T-helper 17 cell (primary cell): Measurements from ENCODE around the gene DSP. TPM values are rescaled to one million over a fixed set of nuclear protein-coding genes. Genes with fewer than 3 reads are reported as not detected.

Experiments used
- ATAC-seq: fragments of 150-1000 bp; cut with Tn5 transposase; 2 replicates; pipeline ENCODE4 v1.10.0; 2021; ENCODE audit warnings: mild to moderate bottlenecking, moderate library complexity
- DNase-seq, 3 donors: peaks; one replicate each; pipeline versions ENCODE4 v3.0.0 to v3.0.0-alpha.2; 2020 to 2021
- H3K9me3 ChIP-seq: one replicate; pipeline ENCODE4 v1.7.0; 2013; ENCODE audit warnings: low read length, mild to moderate bottlenecking; ENCODE audit not compliant: control insufficient read depth, poor library complexity, severe bottlenecking
- H3K27ac Mint-ChIP-seq: one replicate; pipeline ENCODE4 v1.8.0; 2022; ENCODE audit warnings: mild to moderate bottlenecking, moderate library complexity, mixed read lengths
- H3K27me3 Mint-ChIP-seq: one replicate; pipeline ENCODE4 v1.8.0; 2022; ENCODE audit warnings: mixed read lengths
- H3K36me3 Mint-ChIP-seq: one replicate; pipeline ENCODE4 v1.8.0; 2022; ENCODE audit warnings: low read depth, mixed read lengths
- H3K4me1 Mint-ChIP-seq: one replicate; pipeline ENCODE4 v1.8.0; 2022; ENCODE audit warnings: mild to moderate bottlenecking, mixed read lengths
- H3K4me3 Mint-ChIP-seq: one replicate; pipeline ENCODE4 v1.8.0; 2022; ENCODE audit warnings: mild to moderate bottlenecking, moderate library complexity, mixed read lengths
- total RNA-seq, 4 donors: library from RNA in 2 of 4; stranded (reverse) in 2 of 4; gene quantifications; one replicate each; pipeline ENCODE4 v1.2.3 and lab custom pipeline; 2022 to 2026

The DSP gene
- total RNA-seq, 2 donors from 2014 or later = 0.05 TPM; not detected in 1

DNA sequence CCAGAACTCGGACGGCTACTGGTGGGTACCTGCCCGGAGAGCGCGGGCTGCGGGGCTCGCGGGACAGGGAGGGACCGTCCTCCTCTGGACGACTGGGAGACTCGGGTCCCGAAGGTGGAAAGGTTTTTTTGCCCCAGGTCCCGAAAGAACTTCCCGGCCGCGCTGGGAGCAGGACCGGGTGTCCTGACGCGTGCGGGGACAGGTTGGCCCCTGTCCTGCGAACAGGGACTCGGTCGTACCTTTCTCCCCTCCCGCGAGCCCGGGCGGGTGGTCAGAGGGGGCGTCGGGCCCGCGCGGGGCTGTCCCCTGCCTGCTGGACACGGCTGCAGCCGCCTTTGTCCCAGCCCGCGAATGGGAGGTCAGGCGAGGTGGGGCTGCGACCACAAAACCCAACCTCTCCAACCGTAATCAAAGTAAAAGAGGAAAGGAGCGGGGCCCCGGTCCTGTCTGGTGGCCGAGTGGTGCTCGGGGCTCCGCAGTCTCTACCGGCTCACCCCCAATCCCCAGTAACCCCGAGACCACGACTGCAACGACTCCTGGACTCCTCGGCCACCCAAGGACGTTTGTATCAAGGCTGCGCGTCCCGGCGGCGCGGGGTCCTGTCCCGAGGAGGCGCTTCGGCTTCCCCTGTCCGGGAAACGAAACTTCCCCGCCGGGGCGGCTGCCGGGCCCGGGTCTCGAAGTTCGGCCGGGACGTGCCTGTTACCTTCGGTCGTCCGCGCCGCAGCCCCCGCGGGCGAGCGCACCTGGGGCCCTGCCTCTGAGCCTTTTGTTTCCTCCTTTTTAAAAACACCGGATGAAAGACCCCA, 798 bp downstream of the DSP start:
- Mint-ChIP-seq H3K4me1 (peaks cover 9% of the 10 kb centered on the region), H3K27me3 (peaks cover 68% of the 10 kb centered on the region), H3K27ac (no peak overlapping the region), H3K4me3 (peak overlapping the region; percentile 85), H3K36me3 (no peaks in the 10 kb centered on the region)
- no peaks in the 10 kb centered on the region for H3K9me3 ChIP-seq
- no peak for ATAC-seq
- no peak for DNase-seq

GRCh38 chr6:7542874-7543624, 1.6 kb downstream of the DSP start:
- Mint-ChIP-seq H3K27me3 (peaks cover 66% of the 10 kb centered on the region), H3K4me3 (peak overlapping the region; percentile 85), H3K4me1 (peaks cover 9% of the 10 kb centered on the region), H3K27ac (no peak overlapping the region), H3K36me3 (no peaks in the 10 kb centered on the region)
- ATAC-seq = no peak
- H3K9me3 ChIP-seq = no peaks in the 10 kb centered on the region
- DNase-seq = no peak

GRCh38 chr6:7543789-7544424, 2.4 kb downstream of the DSP start:
- DNase-seq = no peak

DNA sequence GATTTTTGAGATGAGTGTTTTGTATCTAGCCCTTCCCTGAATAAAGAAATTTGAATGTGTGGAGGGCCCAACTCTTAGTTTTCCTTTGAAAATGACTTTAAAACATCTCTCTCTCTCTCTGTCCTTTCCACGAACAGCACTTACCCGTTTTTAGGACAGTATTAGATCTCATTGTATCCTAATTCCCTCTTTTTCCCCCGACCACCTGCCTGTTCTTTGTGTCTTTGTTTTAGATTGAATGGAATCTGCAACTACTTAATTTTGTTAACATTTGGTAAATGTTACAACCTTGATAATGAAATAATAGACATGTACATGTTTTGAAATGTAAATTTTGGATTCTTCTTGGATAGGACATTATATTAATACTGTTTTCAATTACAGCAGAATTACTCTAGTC, 3.1 kb downstream of the DSP start:
- Mint-ChIP-seq H3K4me3 (no peak overlapping the region), H3K27me3 (peaks cover 70% of the 10 kb centered on the region)
- no peak for ATAC-seq

More at GRCh38 chr6:7543789-7544424, 2.4 kb downstream of the DSP start:
- no peak overlapping the region for H3K27ac Mint-ChIP-seq
- H3K27me3 Mint-ChIP-seq = peaks cover 66% of the 10 kb centered on the region
- no peaks in the 10 kb centered on the region for H3K36me3 Mint-ChIP-seq
- ATAC-seq = no peak
- H3K4me3 Mint-ChIP-seq = no peak overlapping the region
- H3K4me1 Mint-ChIP-seq = peaks cover 9% of the 10 kb centered on the region
- H3K9me3 ChIP-seq = no peaks in the 10 kb centered on the region

DNA sequence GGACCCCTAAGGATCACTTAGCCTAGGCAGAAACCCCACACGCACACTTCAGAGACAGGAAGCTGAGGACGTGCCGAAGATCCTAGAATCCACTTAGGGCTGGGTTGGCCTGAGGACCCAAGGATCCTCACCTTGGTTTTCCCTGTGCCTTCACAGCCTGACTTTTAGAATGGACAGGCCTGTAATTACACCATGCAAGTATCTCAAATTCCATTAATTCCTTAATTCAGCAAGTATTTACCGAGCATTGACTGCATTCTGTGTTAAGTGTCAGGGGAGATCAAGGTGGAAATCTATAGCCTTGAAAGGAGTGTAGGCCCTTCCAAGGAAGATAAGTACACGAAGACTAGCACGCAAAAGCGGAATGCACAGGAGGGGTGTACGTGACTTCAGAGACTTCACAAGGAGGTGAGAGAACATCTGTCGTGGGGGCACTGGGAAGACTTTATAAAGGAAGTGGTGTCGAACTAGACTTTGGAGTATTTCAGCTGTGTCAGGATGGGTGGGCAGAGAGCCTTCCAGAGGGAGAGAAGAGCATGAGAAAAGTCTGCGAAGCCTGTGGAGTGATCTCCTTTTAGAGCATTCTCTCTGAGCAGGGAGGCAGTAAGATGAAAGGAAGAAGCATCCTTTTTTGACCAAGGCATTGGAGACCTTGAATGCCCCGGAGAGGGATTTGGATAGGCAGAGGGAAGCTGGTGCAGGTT, 4.0 kb downstream of the DSP start:
- H3K9me3 ChIP-seq = no peaks in the 10 kb centered on the region
- no peak for DNase-seq
- peaks cover 2% of the 10 kb centered on the region for H3K36me3 Mint-ChIP-seq
- peaks cover 9% of the 10 kb centered on the region for H3K4me1 Mint-ChIP-seq
- H3K4me3 Mint-ChIP-seq = no peak overlapping the region
- no peak for ATAC-seq
- H3K27me3 Mint-ChIP-seq = peaks cover 63% of the 10 kb centered on the region
- no peak overlapping the region for H3K27ac Mint-ChIP-seq

More for the DNA sequence above, 3.1 kb downstream of the DSP start:
- Mint-ChIP-seq H3K4me1 (peaks cover 9% of the 10 kb centered on the region), H3K27ac (no peak overlapping the region), H3K36me3 (peaks cover 2% of the 10 kb centered on the region)
- H3K9me3 ChIP-seq = no peaks in the 10 kb centered on the region
- no peak for DNase-seq

DNA sequence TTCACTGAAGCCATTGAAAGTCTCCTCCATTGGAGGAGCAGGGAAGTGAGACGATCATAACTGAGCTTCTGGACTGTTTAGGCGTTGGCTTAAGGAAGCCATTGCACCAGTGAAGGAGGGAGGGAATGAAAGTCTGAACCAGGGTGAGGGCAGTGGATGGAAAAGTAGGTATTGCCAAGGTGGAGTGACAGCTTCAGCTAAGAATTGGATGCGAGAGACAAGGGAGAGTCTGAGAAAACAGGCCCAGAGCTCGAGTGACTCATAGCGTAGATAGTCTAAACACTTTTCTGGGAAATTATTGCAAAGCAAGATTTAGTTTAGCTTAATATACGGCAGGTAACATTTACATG, 4.5 kb downstream of the DSP start:
- peaks cover 2% of the 10 kb centered on the region for H3K36me3 Mint-ChIP-seq
- H3K9me3 ChIP-seq = no peaks in the 10 kb centered on the region
- ATAC-seq = no peak
- H3K4me1 Mint-ChIP-seq = peaks cover 4% of the 10 kb centered on the region
- H3K4me3 Mint-ChIP-seq = no peak overlapping the region
- H3K27me3 Mint-ChIP-seq = peaks cover 58% of the 10 kb centered on the region
- H3K27ac Mint-ChIP-seq = no peak overlapping the region
- no peak for DNase-seq

GRCh38 chr6:7546383-7546782, 4.9 kb downstream of the DSP start:
- no peak overlapping the region for H3K27ac Mint-ChIP-seq
- H3K4me3 Mint-ChIP-seq = no peak overlapping the region
- peaks cover 2% of the 10 kb centered on the region for H3K36me3 Mint-ChIP-seq
- no peaks in the 10 kb centered on the region for H3K9me3 ChIP-seq
- H3K4me1 Mint-ChIP-seq = peaks cover 3% of the 10 kb centered on the region
- ATAC-seq = no peak
- peaks cover 60% of the 10 kb centered on the region for H3K27me3 Mint-ChIP-seq
- no peak for DNase-seq

DNA sequence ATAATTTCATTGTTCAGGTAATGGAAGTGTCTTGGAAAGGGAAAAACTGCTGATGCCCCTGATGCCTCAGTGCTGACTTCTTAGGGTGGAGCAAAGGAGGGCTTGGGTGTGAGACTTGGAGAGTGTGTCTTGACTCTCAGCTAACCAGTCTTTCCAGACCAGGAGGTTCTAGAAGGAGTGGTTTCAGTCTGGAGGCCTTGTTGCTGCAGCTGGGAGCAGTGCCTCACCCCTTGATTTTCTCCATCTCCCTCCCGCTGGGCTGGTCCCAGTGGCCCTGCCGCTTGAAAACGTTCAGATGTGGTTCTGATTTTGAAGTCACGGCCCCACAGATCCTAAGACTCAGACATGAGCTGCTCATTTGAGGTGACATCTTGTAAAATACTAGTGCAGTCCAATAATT, 5.4 kb downstream of the DSP start:
- Mint-ChIP-seq H3K27me3 (peaks cover 65% of the 10 kb centered on the region), H3K4me1 (peaks cover 3% of the 10 kb centered on the region), H3K4me3 (no peak overlapping the region), H3K36me3 (peaks cover 2% of the 10 kb centered on the region), H3K27ac (no peak overlapping the region)
- ATAC-seq (no peak), DNase-seq (no peak)
- no peaks in the 10 kb centered on the region for H3K9me3 ChIP-seq

DNA sequence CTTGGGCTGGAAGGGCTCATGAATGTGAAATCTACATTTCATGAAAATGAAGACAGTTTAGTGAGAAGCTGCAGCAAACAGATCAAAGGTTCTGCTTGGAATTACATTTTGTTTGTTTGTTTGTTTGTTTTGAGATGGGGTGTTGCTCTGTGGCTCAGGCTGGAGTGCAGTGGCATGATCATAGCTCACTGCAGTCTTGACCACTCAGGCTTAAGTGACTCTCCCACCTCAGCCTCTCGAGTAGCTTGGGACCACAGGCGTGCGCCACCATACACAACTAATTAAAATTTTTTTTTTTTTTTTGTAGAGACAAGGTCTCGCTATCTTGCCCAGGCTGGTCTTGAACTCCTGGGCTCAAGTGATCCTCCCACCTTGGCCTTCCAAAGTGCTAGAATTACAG, 5.8 kb downstream of the DSP start:
- no peaks in the 10 kb centered on the region for H3K9me3 ChIP-seq
- Mint-ChIP-seq H3K4me1 (peaks cover 3% of the 10 kb centered on the region), H3K4me3 (no peak overlapping the region), H3K27ac (no peak overlapping the region), H3K27me3 (peaks cover 65% of the 10 kb centered on the region), H3K36me3 (peaks cover 2% of the 10 kb centered on the region)
- ATAC-seq (no peak), DNase-seq (no peak)

- Mint-ChIP-seq H3K27ac (no peak overlapping the region), H3K4me3 (no peak overlapping the region), H3K36me3 (peaks cover 2% of the 10 kb centered on the region), H3K4me1 (peaks cover 1% of the 10 kb centered on the region), H3K27me3 (peaks cover 62% of the 10 kb centered on the region)
- ATAC-seq = no peak
- H3K9me3 ChIP-seq = no peaks in the 10 kb centered on the region
- DNase-seq = no peak
These were observed 8.9 kb downstream of the DSP start for GRCh38 chr6:7550433-7550801.

DNA sequence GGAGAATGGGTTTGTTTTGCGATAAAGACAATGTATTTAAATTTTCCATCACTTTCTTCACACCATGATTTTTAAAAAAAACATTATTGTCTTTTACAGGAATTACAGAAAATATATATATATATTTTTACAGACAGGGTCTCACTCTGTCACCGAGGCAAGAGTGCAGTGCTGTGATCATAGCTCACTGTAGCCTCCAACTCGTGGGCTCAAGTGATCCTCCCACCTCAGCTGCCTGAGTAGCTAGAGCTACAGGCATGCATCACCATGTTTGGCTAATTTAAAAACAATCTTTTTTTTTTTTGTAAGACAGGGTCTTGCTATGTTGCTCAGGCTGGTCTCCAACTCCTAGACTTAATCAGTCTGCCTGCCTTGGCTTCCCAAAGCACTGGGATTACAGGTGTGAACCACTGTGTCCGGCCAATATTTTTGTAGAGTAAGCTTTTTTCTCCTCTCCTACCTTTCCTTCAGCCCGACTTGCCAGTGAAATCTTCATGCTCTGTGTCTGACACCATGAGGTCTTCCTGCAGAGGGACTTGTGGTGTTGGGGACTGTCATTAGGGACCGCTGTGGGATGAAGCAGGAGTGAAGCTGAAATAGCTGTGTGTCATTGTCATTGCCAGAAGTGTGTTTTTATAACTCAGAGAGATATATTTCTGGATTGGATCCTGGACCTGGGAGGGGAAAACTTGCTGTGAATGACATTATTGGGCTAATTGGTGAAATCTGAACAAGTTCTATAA, 13.2 kb downstream of the DSP start:
- Mint-ChIP-seq H3K4me3 (no peak overlapping the region), H3K4me1 (no peaks in the 10 kb centered on the region), H3K27me3 (peaks cover 43% of the 10 kb centered on the region), H3K27ac (no peak overlapping the region), H3K36me3 (no peaks in the 10 kb centered on the region)
- H3K9me3 ChIP-seq = no peaks in the 10 kb centered on the region
- DNase-seq (no peak), ATAC-seq (no peak)

DNA sequence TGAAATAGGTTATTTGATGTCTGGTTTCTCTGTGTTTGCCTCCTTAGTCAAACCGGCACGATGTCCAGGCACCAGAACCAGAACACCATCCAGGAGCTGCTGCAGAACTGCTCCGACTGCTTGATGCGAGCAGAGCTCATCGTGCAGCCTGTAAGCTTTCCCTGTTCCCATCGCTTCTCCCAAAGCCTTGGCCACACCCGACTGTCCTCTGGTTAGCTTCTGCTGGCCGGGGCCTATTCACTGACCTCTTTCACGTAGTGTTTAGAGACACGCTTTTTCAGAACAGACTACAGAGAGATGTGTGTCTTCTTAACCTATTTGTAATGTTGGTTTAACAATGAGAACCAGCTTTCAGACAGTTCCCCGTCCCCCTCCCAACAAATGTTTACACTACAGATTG, 14.2 kb downstream of the DSP start:
- no peaks in the 10 kb centered on the region for H3K36me3 Mint-ChIP-seq
- no peaks in the 10 kb centered on the region for H3K4me1 Mint-ChIP-seq
- peaks cover 50% of the 10 kb centered on the region for H3K27me3 Mint-ChIP-seq
- DNase-seq = no peak
- H3K9me3 ChIP-seq = no peaks in the 10 kb centered on the region
- no peak overlapping the region for H3K4me3 Mint-ChIP-seq
- H3K27ac Mint-ChIP-seq = no peak overlapping the region
- ATAC-seq = no peak
